Activated CD8-positive, alpha-beta T cell treated with anti-CD3 and anti-CD28 coated beads for 36 hours (primary cell): ENCODE results near the gene RPS6KA1. TPM values are rescaled to one million over a fixed set of nuclear protein-coding genes. Genes with fewer than 3 reads are reported as not detected.
A peak's percentile ranks its signal among the peaks of the same experiment; 100 is the strongest.

ENCODE experiments used
- ATAC-seq: fragments of 200-7000 bp; cut with Tn5 transposase; one replicate; pipeline ENCODE4 v1.10.0; 2021; ENCODE audit warnings: mild to moderate bottlenecking, moderate library complexity
- CTCF ChIA-PET: fragments of 350-600 bp; sonication (Branson Sonifier 250); formaldehyde crosslinking; loops from one replicate; lab custom pipeline; 2021; ENCODE audit warnings: antibody characterized with exemption; lab: Charles Lee
- POLR2A ChIA-PET: fragments of 350-600 bp; sonication (Branson Sonifier 250); formaldehyde crosslinking; loops from one replicate; lab custom pipeline; 2021; ENCODE audit warnings: antibody characterized with exemption; lab: Charles Lee
- DNase-seq: peaks from one replicate; pipeline ENCODE4 v3.0.0-alpha.2; 2020
- H3K27ac Mint-ChIP-seq: one replicate; pipeline ENCODE4 v1.8.0; 2021; ENCODE audit warnings: mild to moderate bottlenecking, mixed read lengths
- H3K27me3 Mint-ChIP-seq: one replicate; pipeline ENCODE4 v1.8.0; 2021; ENCODE audit warnings: mixed read lengths
- H3K36me3 Mint-ChIP-seq: one replicate; pipeline ENCODE4 v1.8.0; 2021; ENCODE audit warnings: low read depth, mixed read lengths
- H3K4me1 Mint-ChIP-seq: one replicate; pipeline ENCODE4 v1.8.0; 2021; ENCODE audit warnings: low read depth, mixed read lengths
- H3K4me3 Mint-ChIP-seq: one replicate; pipeline ENCODE4 v1.8.0; 2021; ENCODE audit warnings: mild to moderate bottlenecking, moderate library complexity, mixed read lengths
- H3K9me3 Mint-ChIP-seq: one replicate; pipeline ENCODE4 v1.8.0; 2021; ENCODE audit warnings: mixed read lengths
- intact Hi-C: fragments of 100-400 bp; cut with micrococcal nuclease; formaldehyde crosslinking; loops from one replicate; pipeline ENCODE4 v1.10.0; 2022
- total RNA-seq, 2 experiments: library from RNA; stranded (reverse); gene quantifications; one replicate each; pipeline ENCODE4 v1.2.3, GENCODE V29; 2021
- TF ChIP-seq, protein P1 (sequence below): fragments of 200-600 bp; IDR thresholded peaks from one replicate; pipeline ENCODE4 v1.8.0; 2022; ENCODE audit warnings: antibody characterized with exemption, mild to moderate bottlenecking

The RPS6KA1 gene
- total RNA-seq, 2 experiments from 2014 or later: 139 TPM

DNA sequence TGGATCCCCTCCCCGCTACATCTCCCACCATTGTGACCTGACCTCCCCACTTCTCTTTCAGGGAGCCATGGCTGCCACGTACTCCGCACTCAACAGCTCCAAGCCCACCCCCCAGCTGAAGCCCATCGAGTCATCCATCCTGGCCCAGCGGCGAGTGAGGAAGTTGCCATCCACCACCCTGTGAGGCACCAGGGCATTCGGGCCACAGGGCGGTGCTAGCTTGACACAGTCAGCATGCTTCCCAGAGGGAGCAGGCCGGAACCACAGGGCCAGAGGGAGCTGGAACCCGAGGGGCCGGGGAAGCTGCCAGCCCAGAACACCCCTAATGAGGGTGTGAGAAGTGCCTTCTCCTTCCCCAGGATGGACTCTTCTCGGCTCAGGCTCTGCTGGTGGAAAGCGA lies 44.5 kb downstream of the RPS6KA1 start:
- Mint-ChIP-seq H3K27ac (peak overlapping the region; percentile 47), H3K4me1 (peaks cover 54% of the 10 kb centered on the region), H3K4me3 (no peak overlapping the region), H3K9me3 (no peaks in the 10 kb centered on the region), H3K36me3 (peaks cover 53% of the 10 kb centered on the region), H3K27me3 (no peaks in the 10 kb centered on the region)
- intact Hi-C loops: no loop called here
- TF ChIP-seq, protein P1, sequence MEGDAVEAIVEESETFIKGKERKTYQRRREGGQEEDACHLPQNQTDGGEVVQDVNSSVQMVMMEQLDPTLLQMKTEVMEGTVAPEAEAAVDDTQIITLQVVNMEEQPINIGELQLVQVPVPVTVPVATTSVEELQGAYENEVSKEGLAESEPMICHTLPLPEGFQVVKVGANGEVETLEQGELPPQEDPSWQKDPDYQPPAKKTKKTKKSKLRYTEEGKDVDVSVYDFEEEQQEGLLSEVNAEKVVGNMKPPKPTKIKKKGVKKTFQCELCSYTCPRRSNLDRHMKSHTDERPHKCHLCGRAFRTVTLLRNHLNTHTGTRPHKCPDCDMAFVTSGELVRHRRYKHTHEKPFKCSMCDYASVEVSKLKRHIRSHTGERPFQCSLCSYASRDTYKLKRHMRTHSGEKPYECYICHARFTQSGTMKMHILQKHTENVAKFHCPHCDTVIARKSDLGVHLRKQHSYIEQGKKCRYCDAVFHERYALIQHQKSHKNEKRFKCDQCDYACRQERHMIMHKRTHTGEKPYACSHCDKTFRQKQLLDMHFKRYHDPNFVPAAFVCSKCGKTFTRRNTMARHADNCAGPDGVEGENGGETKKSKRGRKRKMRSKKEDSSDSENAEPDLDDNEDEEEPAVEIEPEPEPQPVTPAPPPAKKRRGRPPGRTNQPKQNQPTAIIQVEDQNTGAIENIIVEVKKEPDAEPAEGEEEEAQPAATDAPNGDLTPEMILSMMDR: no peak
- POLR2A ChIA-PET: interaction anchor here (1.0 kb wide), 1 partner anchor 18 kb away, joined by 3 read pairs; no protein-coding TSS in a partner anchor
- no peak for DNase-seq
- no peak for ATAC-seq
- CTCF ChIA-PET: no interaction called here

DNA sequence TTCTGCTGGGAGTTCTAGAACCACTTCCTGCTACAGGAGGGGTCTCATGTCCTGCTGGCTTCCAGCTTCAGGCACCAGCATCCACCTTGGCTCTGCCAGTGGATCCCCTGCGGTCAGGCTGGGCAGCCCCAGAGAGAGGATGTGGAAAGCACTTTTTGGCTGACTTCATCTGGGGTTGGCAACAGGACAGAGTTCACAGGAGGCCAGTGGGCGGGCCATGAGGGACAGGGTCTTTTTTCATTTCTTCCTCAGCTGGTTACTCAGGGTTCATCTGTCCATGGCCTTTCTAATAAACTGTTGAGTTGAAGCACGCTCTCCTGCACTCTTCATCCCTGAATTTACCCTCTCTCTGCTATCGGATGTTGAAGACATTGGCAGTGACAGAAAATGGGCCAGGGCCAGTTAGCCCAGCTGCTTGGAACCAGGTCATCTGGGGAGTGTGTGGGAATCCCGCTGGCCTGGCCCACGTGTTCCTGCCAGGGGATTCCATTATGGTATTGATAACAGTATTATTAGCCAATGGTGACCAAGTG lies 45.2 kb downstream of the RPS6KA1 start:
- intact Hi-C loops: no loop called here
- DNase-seq (peak; percentile 35), ATAC-seq (no peak)
- ChIA-PET POLR2A (interaction anchor here (0.6 to 1.0 kb wide), 2 partner anchors 18 to 35 kb away, joined by 3 read pairs; no protein-coding TSS in a partner anchor), CTCF (interaction anchor here (0.6 to 1.4 kb wide), 3 partner anchors 22 to 235 kb away, joined by 3 read pairs; no protein-coding TSS in a partner anchor)
- Mint-ChIP-seq H3K4me1 (peaks cover 54% of the 10 kb centered on the region), H3K36me3 (peaks cover 45% of the 10 kb centered on the region), H3K9me3 (no peaks in the 10 kb centered on the region), H3K27ac (peak overlapping the region; percentile 73), H3K4me3 (no peak overlapping the region), H3K27me3 (no peaks in the 10 kb centered on the region)
- TF ChIP-seq, protein P1: no peak

DNA sequence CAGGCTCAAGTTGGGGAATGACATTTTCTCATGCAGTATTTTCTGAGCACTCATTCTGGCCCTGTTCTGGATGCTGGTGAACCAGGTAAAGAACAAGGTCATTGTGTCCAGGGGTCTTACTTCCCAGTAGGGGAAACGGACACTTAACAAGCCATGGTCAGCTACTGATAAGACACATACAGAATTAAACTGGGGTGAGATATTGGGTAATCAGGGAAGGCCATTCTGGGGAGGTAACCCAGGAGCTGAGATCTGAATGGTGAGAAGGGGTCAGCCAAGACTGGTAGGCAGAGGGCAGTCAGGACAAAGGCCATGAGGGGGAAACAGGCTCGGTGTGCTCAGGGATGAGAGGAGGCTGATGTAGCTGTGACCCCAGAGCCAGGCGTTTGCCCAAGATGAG lies 45.8 kb downstream of the RPS6KA1 start:
- Mint-ChIP-seq H3K9me3 (no peaks in the 10 kb centered on the region), H3K4me1 (peaks cover 53% of the 10 kb centered on the region), H3K36me3 (peaks cover 39% of the 10 kb centered on the region), H3K4me3 (no peak overlapping the region), H3K27ac (peak overlapping the region; percentile 73), H3K27me3 (no peaks in the 10 kb centered on the region)
- TF ChIP-seq, protein P1: no peak
- DNase-seq (no peak), ATAC-seq (no peak)
- CTCF ChIA-PET: interaction anchor here (0.6 to 1.4 kb wide), 3 partner anchors 22 to 234 kb away, joined by 3 read pairs; no protein-coding TSS in a partner anchor
- POLR2A ChIA-PET: interaction anchor here (0.6 to 1.2 kb wide), 3 partner anchors 10 to 75 kb away, joined by 3 read pairs; no protein-coding TSS in a partner anchor
- intact Hi-C loops: no loop called here

DNA sequence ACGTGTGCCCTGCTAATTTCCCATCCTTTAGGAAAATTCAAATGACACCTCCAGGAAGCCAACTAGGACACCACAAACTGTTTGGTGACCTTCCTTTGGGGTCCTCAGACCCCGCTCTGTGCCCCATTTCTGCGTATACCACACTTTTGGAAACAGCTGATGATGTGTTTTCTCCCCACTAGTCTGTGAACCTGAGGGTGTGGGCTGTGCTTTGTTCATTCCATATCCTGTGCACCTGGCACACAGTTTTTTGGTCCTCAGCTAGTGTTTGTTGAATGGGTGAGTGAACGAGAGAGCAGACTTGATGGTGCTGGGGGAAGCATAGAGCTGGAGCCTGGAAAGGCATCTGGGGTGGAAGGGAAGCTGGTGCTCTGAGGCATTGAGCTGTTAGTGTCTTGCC lies 48.6 kb downstream of the RPS6KA1 start:
- intact Hi-C loops: no loop called here
- Mint-ChIP-seq H3K27me3 (no peaks in the 10 kb centered on the region), H3K27ac (peak overlapping the region; percentile 74), H3K4me3 (no peak overlapping the region), H3K9me3 (no peaks in the 10 kb centered on the region), H3K4me1 (peaks cover 71% of the 10 kb centered on the region), H3K36me3 (peaks cover 24% of the 10 kb centered on the region)
- ChIA-PET CTCF (interaction anchor here (0.9 to 1.4 kb wide), 2 partner anchors 24 to 40 kb away, joined by 3 read pairs; no protein-coding TSS in a partner anchor), POLR2A (interaction anchor here (1.2 kb wide), 2 partner anchors 39 to 118 kb away, joined by 3 read pairs; partner anchors contain the start of gene ARID1A)
- peak; percentile 37 for DNase-seq
- ATAC-seq: no peak
- TF ChIP-seq, protein P1: no peak

DNA sequence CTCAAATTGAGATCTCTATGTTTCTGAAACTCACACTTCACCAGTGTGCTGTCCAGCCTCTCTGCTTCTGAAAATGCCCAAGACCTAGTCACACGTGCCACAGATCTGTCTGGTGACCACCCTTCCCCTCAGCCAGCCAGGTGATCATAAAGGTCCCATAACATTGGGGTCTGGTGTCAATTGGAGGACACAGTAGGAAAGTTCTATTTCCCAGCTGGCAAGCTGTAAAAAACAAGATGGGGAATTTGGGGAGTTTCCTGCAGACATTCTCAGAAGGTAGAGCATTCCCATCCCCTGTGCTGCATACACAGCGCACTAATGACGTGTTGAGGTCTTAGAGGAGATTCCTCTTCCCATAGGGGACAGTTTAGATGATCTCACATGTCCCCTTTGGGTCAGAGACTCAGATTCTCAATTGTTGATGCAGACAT lies 50.1 kb downstream of the RPS6KA1 start:
- peak overlapping the region; percentile 78 for H3K27ac Mint-ChIP-seq
- no peaks in the 10 kb centered on the region for H3K27me3 Mint-ChIP-seq
- POLR2A ChIA-PET: interaction anchor here (1.0 kb wide), 1 partner anchor 284 kb away, joined by 3 read pairs; no protein-coding TSS in a partner anchor
- H3K9me3 Mint-ChIP-seq: no peaks in the 10 kb centered on the region
- no peak for ATAC-seq
- peak; percentile 48 for DNase-seq
- TF ChIP-seq, protein P1: no peak
- intact Hi-C loops: loop anchor here (2.0 kb wide), 1 partner anchor 37 kb away; no protein-coding TSS in a partner anchor
- H3K4me1 Mint-ChIP-seq: peaks cover 78% of the 10 kb centered on the region
- no peak overlapping the region for H3K4me3 Mint-ChIP-seq
- peaks cover 16% of the 10 kb centered on the region for H3K36me3 Mint-ChIP-seq
- CTCF ChIA-PET: interaction anchor here (0.9 kb wide), 1 partner anchor 9 kb away, joined by 3 read pairs; no protein-coding TSS in a partner anchor
